GM19025 (cell line): ENCODE data around the gene SCML2.
"Not testable (repeated sequence)": the region's sequence is repeated elsewhere in the genome, so short reads cannot be mapped to it uniquely, and the experiment has no call there.

Source experiments
- ATAC-seq: cut with Tn5 transposase; IDR thresholded peaks from one replicate; pipeline ENCODE4 v1.9.1; 2021; ENCODE audit warnings: mild to moderate bottlenecking, low read depth, moderate library complexity; ENCODE audit not compliant: unreplicated experiment

SCML2 gene

GRCh38 chrX:18354369-18355223 lies at the start of gene SCML2:
Gene SCML2 (minus strand): TSS chrX:18354688. CDS start chrX:18334071, 20,617 bp downstream.
- ATAC-seq: no peak

DNA sequence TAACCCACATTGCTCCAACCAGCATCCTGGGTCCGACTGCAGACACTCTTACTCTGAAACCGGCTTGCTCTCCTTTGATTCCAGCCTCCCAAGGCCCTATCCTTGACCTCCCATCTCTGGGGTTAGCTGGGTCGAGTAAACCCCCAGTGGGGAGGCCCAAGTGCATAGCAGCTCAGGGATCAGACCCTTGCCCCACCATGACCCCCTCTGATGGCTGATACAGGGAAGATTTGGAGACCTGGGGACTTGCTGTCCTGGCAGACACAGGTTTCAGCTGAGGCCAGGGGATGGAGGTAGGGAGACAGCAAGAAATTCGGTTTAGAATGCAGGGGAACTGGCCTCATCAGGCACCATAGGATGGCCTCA lies 47.3 kb upstream of the SCML2 start:
- no peak for ATAC-seq

DNA sequence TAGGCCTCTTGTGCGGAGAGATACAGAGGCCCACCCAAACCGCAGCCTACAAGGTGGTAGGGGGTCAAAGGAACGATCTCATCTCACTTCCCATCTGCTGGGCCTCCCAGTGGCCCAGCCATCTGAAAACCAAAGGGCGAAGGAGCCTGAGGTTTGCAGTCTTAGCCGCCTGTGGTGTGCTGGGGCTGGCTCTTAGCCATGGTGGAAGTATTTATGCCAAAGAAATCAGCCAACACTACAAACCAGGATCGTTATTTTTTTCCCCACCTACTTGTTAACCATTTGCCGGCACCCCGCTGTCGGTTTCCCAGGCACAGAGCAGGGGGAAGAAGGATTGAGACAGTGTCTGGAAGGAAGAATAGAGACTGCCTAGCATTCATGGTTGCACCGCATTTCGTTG lies 40.0 kb upstream of the SCML2 start:
- ATAC-seq: no peak

- ATAC-seq: no peak
Observed at GRCh38 chrX:18390941-18391538, 36.6 kb upstream of the SCML2 start.

DNA sequence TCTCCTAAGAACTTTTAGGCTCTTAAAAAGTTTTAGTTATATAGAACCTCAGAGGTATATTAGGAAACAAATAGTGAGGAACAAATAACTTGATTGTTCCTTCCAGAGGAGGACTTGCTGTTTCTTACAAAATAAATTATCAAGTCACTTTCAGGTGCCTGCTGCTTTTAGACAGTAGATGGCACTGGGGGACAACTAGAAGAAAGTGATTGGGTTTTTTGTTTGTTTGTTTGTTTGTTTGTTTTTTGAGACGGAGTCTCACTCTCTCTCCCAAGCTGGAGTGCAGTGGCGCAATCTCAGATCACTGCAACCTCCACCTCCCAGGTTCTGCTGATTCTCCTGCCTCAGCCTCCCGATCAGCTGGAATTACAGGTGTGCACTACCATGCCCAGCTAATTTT lies 35.5 kb upstream of the SCML2 start:
- no peak for ATAC-seq

GRCh38 chrX:18377796-18378195 lies 23.3 kb upstream of the SCML2 start:
- ATAC-seq: no peak

GRCh38 chrX:18375131-18375805 lies 20.8 kb upstream of the SCML2 start:
- ATAC-seq: not testable (repeated sequence)

DNA sequence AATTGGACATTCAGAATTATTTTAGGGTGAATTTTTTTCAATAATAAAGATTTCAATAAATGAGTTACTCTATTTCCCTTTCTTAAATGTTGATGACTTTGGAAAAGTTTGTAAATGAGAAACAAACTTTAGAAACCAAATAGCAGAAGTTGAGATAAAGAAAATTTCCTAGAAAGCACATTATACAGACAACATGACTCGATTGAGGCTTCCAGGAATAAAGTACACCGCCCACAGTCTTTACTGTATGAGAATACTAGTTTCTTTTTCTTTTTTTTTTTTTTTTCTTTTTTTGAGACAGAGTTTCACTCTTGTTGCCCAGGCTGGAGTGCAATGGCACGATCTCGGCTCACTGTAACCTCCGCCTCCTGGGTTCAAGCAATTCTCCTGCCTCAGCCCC lies 14.6 kb upstream of the SCML2 start:
- ATAC-seq: not testable (repeated sequence)

GRCh38 chrX:18368402-18368801 lies 13.9 kb upstream of the SCML2 start:
- ATAC-seq: no peak

DNA sequence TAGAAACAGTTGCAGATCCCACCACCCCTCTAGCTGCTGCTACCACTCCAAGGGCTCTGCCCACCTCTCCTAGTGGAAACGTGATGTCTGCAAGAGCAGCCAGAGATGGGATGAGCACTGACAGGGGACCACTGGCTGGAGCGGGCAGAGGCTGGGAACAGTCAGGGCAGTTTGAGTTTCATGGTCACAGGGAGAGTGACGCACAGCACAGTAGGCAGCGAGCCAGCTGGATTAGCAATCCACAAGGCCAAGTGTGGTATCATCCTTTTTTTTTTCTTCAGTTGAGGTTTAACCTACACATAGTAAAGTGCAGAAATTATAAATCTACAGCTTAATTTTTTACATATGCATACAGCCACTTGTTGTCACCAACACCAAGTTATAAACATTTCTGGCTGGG lies 6.4 kb upstream of the SCML2 start:
- no peak for ATAC-seq

GRCh38 chrX:18353931-18354368 lies 538 bp downstream of the SCML2 start:
- ATAC-seq: no peak

DNA sequence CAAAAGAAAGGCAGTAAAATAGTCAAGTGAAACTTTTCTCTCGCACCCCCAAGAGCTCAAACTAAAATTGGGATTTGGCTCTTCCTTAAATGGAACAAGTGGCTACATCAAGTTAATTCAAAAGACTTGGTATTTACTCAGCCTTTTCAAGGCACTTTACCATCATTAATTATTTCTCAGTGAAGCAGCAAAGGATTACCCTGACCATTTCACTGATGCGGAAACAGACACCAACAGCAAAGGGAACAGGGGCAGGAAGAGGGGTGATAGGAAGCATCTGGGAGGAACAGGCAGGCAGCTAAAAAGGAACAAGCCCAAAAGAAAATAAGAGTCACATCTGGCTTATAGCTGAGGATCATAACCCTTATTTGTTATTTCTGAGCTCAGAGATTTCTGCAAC lies 2.7 kb downstream of the SCML2 start:
- no peak for ATAC-seq

DNA sequence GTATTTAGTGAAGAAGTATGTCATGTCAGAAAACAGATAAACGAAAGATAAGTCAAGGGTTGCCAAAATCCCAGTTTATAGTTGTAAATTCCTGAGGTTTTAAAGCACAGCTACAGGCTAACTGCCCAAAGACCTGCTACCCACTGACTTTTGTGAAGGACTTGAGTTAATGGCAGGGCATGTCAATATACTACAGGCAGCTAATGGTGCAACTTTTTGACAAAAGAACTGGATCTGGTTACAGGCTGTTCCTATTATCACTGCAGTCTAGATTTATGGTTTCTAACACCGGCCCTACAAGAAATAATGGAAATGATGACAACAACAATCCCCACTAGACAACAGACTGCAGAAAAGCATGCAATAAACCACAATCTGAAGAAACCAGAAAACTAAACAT lies 6.4 kb downstream of the SCML2 start:
- no peak for ATAC-seq

- ATAC-seq: no peak
Observed at GRCh38 chrX:18309401-18309800, 45.1 kb downstream of the SCML2 start.

DNA sequence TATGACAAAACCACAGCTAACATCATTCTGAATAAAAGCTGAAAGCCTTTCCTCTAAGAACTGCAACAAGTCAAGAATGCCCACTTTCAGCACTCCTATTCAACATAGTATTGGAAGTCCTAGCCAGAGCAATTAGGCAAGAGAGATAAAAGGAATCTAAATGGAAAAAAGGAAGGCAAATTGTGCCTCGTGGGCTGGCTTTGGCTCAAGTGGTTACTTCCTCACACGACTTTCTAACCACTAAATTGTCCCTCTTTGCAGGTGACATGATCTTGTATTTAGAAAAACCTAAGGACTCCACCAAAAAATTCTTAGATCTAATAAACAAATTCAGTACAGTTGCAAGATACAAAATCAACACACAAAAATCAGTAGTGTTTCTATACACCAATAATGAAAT lies 57.2 kb downstream of the SCML2 start:
- no peak for ATAC-seq

DNA sequence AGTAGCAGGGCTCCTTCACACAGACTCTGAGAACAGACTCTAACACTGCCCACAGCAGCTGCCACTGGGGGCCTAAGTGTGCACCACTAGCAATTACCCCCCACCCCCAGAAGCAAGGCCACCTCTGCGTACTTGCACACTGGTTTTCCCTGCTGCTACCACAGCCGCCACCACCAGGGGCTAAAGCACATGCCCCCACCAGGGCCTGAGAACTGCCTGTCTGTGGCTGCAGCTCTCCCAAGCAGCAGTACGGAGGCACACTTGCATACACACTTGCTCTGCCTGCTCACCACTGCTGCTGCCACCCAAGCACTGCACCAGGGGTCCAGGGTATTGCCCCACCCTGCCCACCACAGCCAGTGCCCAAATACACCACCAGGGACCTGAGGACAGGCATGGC lies 59.6 kb downstream of the SCML2 start:
- no peak for ATAC-seq

DNA sequence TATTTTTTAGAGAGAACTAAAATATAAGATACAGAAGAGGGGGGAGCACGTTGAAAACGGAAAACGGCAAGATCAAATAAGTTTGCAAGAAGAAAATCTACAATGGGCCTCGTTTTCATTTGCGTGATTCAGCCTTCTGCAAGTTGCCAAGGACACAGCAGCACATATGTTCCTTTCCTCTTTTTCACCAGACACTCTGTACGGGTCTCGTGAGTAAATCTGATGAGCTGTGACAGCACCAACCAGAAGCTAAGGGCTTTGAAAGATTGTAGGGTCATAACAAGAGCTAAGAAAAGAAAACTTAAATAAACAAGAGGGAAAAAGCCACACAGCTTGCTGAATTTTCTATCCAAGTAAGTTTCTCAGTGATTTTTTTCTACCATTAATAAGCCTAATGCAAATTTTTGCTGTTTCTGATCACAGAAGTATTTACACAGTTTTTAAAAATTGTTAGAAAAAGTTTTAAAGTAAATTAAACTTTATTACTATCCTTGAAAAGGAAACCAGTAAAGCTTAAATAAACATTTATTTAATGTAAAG lies 63.4 kb downstream of the SCML2 start:
- no peak for ATAC-seq

GRCh38 chrX:18290200-18290599 lies 64.3 kb downstream of the SCML2 start:
- ATAC-seq: no peak

GRCh38 chrX:18288716-18289115 lies 65.8 kb downstream of the SCML2 start:
- no peak for ATAC-seq

DNA sequence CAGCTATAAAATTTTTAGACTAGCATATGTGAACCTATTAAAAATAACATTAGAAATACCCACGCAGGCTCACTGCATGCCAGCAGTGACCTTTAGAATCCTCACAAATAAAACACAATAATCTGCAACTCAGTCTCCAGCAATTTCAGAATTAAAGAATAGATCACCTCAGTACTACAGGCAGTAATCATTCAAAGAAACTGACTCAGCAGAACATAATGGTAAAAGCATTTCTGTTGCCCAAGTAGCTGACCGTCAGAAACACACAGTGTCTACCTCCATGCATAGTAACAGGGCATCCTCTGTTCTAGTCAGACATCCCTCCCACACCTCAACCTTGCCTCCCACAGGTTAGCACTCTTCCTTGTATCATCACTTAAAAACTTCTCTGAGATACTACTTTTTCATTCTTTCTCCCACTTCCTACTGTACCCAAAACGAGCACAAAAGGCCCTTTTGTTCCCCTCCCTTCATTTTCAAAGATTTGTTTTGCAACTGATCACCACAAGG lies 68.1 kb downstream of the SCML2 start:
- no peak for ATAC-seq

DNA sequence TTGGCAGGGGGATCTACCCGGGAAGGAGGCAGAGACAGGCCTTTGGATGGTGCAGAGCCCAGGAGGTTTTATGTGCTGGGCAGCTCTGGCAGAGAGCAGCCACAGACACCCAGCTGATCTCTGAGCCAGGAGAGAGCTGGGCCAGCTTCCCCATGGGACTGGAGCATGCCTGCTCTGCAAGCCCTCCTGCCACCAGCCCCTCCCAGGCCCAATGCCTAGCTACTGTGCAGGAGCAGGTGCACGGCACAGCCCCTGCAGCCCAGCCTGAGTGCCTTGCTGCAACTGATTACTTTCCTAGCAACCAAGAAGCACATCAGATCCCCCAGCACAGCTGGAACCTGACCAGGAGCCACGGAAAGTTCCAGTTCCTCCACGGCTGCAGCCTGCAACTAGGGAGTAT lies 76.0 kb downstream of the SCML2 start:
- no peak for ATAC-seq
